Measurements from ENCODE around the gene GMIP.

DNA sequence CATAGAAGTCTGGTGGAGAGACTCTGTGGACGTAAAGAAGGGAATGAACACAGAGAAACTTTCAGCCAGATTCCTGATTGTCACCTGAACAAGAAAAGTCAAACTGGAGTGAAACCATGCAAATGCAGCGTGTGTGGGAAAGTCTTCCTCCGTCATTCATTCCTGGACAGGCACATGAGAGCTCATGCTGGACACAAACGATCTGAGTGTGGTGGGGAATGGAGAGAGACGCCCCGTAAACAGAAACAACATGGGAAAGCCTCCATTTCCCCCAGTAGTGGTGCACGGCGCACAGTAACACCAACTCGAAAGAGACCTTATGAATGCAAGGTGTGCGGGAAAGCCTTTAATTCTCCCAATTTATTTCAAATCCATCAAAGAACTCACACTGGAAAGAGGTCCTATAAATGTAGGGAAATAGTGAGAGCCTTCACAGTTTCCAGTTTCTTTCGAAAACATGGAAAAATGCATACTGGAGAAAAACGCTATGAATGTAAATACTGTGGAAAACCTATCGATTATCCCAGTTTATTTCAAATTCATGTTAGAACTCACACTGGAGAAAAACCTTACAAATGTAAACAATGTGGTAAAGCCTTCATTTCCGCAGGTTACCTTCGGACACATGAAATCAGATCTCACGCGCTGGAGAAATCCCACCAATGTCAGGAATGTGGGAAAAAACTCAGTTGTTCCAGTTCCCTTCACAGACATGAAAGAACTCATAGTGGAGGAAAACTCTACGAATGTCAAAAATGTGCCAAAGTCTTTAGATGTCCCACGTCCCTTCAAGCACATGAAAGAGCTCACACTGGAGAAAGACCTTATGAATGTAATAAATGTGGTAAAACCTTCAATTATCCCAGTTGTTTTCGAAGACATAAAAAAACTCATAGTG is 36.0 kb upstream of the GMIP start:
- TF ChIP-seq, protein P1, sequence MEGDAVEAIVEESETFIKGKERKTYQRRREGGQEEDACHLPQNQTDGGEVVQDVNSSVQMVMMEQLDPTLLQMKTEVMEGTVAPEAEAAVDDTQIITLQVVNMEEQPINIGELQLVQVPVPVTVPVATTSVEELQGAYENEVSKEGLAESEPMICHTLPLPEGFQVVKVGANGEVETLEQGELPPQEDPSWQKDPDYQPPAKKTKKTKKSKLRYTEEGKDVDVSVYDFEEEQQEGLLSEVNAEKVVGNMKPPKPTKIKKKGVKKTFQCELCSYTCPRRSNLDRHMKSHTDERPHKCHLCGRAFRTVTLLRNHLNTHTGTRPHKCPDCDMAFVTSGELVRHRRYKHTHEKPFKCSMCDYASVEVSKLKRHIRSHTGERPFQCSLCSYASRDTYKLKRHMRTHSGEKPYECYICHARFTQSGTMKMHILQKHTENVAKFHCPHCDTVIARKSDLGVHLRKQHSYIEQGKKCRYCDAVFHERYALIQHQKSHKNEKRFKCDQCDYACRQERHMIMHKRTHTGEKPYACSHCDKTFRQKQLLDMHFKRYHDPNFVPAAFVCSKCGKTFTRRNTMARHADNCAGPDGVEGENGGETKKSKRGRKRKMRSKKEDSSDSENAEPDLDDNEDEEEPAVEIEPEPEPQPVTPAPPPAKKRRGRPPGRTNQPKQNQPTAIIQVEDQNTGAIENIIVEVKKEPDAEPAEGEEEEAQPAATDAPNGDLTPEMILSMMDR (IDR thresholded peaks at IDR 0.05; ENCODE audit: low read depth, low read length, poor library complexity, severe bottlenecking): no peak
- TF ChIP-seq EZH2phosphoT487 (IDR thresholded peaks at IDR 0.05; ENCODE audit: borderline replicate concordance, low read length): no peak
